ENCODE results near the gene FBLIM1.

Gene FBLIM1

GRCh38 chr1:15753776-15754175, 4.8 kb upstream of the FBLIM1 start:
- POLR2A ChIA-PET: no interaction called here
- CTCF ChIA-PET: no interaction called here
- DNase-seq (ENCODE audit: extremely low spot score): no peak
- TF ChIP-seq CTCF (IDR thresholded peaks at IDR 0.05; ENCODE audit: control extremely low read depth, extremely low read depth, low read depth, missing control alignments): no peak

- ChIA-PET CTCF (no interaction called here), POLR2A (no interaction called here)
- no peak for TF ChIP-seq CTCF (IDR thresholded peaks at IDR 0.05; ENCODE audit: control extremely low read depth, extremely low read depth, low read depth, missing control alignments)
- no peak for DNase-seq (ENCODE audit: extremely low spot score)
These were observed 3.5 kb upstream of the FBLIM1 start for GRCh38 chr1:15755021-15755645.

GRCh38 chr1:15755646-15756040, 3.0 kb upstream of the FBLIM1 start:
- no peak for TF ChIP-seq CTCF (IDR thresholded peaks at IDR 0.05; ENCODE audit: control extremely low read depth, extremely low read depth, low read depth, missing control alignments)
- CTCF ChIA-PET: no interaction called here
- POLR2A ChIA-PET: interaction anchor here (0.7 kb wide), 1 partner anchor 18 kb away, joined by 3 read pairs; no protein-coding TSS in a partner anchor
- DNase-seq (ENCODE audit: extremely low spot score): no peak

- ChIA-PET POLR2A (interaction anchor here (0.7 kb wide), 1 partner anchor 18 kb away, joined by 3 read pairs; no protein-coding TSS in a partner anchor), CTCF (interaction anchor here (0.8 to 1.3 kb wide), 3 partner anchors 10 to 59 kb away, joined by 3 read pairs; partner anchors contain the start of gene TMEM82)
- DNase-seq (ENCODE audit: extremely low spot score): no peak
- no peak for TF ChIP-seq CTCF (IDR thresholded peaks at IDR 0.05; ENCODE audit: control extremely low read depth, extremely low read depth, low read depth, missing control alignments)
These were observed 2.2 kb upstream of the FBLIM1 start for GRCh38 chr1:15756143-15757015.

- CTCF ChIA-PET: interaction anchor here (0.8 to 1.3 kb wide), 3 partner anchors 9 to 58 kb away, joined by 3 read pairs; partner anchors contain the start of gene TMEM82
- POLR2A ChIA-PET: no interaction called here
- no peak for TF ChIP-seq CTCF (IDR thresholded peaks at IDR 0.05; ENCODE audit: control extremely low read depth, extremely low read depth, low read depth, missing control alignments)
- DNase-seq (ENCODE audit: extremely low spot score): no peak
These were observed 1.5 kb upstream of the FBLIM1 start for GRCh38 chr1:15757016-15757543.

GRCh38 chr1:15757575-15758342, 836 bp upstream of the FBLIM1 start:
- TF ChIP-seq CTCF (IDR thresholded peaks at IDR 0.05; ENCODE audit: control extremely low read depth, extremely low read depth, low read depth, missing control alignments): no peak
- ChIA-PET POLR2A (no interaction called here), CTCF (interaction anchor here (1.3 kb wide), 1 partner anchor 9 kb away, joined by 3 read pairs; no protein-coding TSS in a partner anchor)
- no peak for DNase-seq (ENCODE audit: extremely low spot score)
